Activated T-helper 9 cell treated with anti-CD3 and anti-CD28 coated beads, Interleukin-2, amount 50 U/mL, for 16 hours (primary cell): ENCODE results near the gene DPH5.
A peak's percentile ranks its signal among the peaks of the same experiment; 100 is the strongest.
"Not testable (repeated sequence)": the region's sequence is repeated elsewhere in the genome, so short reads cannot be mapped to it uniquely, and the experiment has no call there.

Experiments
- DNase-seq: peaks from one replicate; pipeline ENCODE4 v3.0.0-alpha.2; 2020; ENCODE audit warnings: low read depth

Gene DPH5

DNA sequence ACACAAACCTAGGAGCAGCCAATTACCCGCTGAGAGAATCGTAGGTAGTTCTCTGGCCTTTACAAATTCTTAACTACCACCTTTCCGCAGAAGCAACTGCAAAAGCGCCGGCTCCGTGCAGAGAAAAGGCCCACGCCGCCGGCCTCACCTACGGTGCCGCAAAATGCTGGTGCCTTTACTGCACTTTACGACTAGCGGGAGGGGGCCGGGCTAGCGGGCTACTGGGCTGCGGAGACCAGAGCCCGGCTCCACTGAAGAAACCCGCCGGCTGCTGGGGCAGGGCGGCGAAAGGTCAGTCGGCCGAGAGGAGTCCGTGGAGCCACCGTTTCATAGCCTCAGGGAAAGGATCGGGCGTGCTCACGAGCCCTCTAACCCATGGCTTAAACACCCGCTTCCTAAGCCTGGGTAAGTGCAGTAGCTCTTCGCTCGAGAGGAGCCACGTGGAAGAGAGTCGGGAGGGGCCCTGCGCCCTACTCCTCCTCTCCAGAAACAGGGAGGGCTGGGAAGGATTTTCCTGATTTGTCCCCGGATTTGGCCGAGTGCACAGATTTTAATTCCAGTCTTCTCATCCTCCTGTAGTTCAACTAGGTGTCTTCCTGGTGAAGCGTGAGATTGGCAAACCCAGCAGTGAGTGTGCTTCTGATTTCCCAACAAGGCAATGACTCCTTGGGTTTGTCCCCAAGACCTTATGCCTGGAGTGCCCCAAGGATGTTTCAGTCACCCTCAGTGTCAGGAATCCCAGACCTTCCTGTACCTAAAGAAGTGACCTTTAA, at the start of gene DPH5:
TSS of gene DPH5 (minus strand) at position 128 of the 773 bp plus-strand sequence. CDS start 341 bp downstream, outside the sequence.
- DNase-seq = peak; percentile 80

DNA sequence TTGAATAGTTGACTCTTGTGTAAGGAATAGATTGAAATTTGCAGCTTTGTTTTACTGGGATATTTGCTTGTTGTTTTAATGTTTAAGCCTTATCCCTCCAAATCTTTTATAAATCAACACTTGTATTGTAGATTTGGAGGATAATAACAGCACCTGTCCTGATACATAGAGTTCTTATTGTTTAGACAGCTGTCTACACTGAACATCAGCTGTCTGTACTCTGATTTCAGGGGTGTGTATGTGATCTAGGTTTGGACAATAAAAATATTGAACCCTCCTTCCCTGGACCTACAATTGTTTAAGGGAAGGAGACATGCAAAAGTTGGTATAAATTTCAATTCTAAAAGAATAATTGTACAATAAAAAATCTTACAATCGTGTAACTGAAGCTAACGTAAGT, 48.3 kb upstream of the DPH5 start:
- DNase-seq = no peak

DNA sequence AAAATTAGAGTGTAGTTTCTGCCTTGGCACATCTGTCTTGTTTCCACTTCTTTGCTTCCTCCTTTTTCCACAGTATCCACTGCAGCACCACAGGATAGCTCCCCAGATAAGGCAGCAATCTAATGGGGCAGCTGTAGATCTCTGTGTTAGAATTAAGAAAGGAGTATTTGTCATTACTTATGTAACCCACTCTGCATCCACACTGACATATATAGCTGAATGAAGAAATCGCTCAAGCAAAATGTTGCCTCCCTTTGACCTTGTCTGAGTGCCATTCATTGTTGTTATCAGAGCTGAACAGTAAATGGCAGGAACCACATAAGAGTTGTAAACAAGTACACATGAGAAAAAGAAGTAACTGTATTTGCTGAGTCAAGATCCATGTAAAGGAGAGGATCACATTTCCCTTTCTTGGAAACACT, 45.9 kb upstream of the DPH5 start:
- no peak for DNase-seq

- DNase-seq = no peak
These were observed 43.6 kb upstream of the DPH5 start for GRCh38 chr1:101069158-101069557.

GRCh38 chr1:101066937-101067335, 41.4 kb upstream of the DPH5 start:
- not testable (repeated sequence) for DNase-seq

DNA sequence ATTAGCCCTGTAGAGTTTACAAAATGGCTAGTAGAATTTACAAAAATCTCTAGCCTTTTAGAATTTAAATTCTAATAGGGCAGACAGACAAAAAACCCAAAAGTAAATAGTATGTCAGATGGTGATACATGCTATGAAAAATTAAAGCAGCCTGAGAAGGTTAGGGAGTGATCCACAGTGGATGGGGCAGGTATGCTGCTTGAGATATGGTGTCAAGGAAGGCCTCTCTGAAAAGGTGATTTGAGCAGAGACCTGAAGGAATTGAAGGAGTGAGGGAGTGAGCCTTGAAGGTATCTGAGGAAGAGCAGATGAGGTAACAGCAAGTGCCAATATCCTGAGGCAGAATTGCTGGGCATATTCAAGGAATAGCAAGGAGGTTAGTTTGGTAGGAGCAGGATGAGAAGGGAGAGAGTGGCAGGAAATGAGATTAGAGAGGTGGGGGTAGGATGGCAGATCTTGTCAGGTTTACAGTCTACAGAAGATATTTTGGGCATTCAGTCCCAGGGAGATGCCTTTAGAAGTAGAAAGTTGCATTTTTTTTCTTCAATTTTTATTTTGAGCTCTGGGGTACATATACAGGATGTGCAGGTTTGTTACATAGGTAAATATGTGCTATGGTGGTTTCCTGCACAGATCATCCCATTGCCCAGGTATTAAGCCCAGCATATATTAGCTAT, 40.8 kb upstream of the DPH5 start:
- DNase-seq = no peak

DNA sequence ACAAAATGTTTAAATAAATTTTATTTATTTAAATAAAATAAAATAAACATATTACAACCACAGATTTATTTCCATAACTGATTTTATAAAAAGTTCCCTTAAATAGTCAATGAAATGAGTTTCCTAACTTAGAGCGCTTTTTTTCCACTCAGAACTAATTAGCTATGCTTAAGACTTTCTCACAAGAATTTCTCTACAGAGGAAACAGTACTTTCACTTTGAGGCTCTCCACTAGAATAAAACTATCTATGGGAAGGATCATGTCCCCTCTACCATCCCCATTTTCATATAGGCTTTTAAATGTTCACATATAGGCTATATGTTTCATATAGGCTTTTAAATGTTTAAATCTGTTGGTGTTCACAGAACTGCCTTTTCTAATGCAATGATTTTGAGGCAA, 40.0 kb upstream of the DPH5 start:
- DNase-seq = no peak

DNA sequence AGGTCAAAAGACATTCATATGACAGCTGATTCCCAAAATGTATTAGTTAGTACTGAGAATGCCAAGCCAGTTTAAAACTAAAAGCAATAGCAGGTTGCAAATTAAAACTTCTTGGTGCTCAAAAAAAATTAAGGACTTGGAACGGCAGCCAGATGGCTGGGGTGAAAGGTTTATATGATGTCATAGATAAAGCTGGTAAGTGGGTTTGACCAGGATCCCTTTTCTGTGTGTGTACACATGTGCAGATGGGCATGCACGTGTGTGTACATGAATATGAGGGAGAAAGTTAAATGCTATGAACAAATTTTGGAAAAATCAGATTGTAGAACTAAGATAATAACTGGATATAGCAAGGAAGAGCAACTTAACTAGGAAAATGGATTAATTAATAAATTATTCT, 39.1 kb upstream of the DPH5 start:
- no peak for DNase-seq

DNA sequence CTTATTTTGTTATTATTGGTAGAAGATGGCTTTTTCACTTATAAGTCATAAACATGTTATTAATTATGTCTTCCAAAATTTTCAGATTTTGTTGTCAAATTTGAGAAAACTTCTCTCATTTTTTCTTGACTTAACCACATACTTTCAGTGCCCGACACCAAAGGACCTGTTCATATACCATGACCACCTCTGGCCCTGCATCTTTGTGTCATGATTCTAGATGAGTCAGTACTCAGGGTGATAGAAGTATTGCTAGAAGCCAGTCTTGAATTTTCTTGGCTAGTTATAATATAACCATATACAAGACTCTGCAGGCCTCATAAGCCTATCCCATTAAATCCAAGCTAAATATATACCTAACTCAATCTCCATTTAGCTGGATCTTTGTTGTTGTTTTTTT, 35.4 kb upstream of the DPH5 start:
- DNase-seq = no peak

DNA sequence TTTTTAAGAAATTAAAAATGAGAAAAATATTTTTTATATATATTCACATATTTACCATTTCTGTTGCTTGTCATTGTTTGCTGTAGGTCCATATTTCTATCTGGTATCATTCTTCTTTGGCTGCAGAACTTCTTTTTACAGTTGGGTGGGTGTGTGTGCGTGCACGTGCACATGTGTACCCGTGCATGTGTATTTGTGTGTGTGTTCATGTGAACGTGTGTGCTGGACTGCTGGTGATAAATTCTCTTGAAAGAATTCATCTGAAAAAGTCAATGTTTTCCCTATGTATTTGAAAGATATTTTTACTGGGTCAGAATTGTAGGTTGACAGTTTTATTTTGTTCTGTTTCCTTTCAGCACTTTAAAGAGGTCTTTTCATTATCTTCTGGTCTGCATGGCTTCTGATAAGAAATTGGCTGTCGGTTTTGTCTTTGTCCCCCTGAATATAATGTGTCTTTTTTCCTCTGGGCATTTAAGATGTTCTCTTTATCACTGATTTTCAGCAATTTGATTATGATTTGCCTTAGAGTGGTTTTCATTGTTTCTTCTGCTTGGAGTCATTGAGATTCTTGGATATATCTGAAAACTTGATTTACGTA, 34.5 kb upstream of the DPH5 start:
- no peak for DNase-seq

- no peak for DNase-seq
These were observed 30.0 kb upstream of the DPH5 start for GRCh38 chr1:101055623-101056022.

GRCh38 chr1:101051688-101052638, 26.4 kb upstream of the DPH5 start:
- no peak for DNase-seq

- DNase-seq = no peak
These were observed 25.3 kb upstream of the DPH5 start for GRCh38 chr1:101050869-101051268.

DNA sequence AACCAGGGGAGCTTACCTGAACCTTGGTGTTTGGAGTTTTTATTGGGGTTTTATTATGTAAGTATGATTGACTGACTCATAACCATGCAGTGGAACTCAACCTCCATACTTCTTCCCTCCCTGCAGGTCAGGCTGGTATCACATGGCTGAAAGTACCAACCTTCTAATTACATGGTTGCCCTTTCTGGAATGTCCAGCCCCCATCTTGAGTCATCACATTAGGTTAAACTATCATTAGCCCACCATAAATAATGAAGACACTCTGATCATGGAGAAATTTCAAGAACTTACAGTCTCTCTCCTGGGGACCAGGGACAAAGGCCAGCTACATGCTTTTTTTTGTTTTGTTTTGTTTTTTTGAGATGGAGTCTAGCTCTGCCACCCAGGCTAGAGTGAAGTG, 19.2 kb upstream of the DPH5 start:
- no peak for DNase-seq

- no peak for DNase-seq
These were observed 18.7 kb upstream of the DPH5 start for GRCh38 chr1:101044259-101044658.

GRCh38 chr1:101043776-101044175, 18.2 kb upstream of the DPH5 start:
- DNase-seq = no peak

GRCh38 chr1:101041300-101041699, 15.7 kb upstream of the DPH5 start:
- DNase-seq = no peak

DNA sequence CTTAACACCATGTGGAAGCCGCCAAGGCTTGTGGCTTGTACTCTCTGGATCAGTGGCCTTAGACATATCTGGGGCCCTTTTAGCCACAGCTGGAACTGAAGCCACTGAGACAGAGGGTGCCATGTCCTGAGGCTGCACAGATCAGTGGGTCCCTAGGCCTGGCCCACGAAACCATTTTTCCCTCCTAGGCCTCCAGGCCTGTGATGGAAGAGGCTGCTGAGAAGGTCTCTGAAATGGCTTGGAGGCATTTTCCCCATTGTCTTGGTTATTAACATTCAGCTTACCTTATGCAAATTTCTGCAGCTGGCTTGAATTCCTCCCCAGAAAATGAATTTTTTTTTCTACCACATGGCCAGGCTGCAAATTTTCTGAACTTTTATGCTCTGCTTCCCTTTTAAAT, 15.1 kb upstream of the DPH5 start:
- no peak for DNase-seq

DNA sequence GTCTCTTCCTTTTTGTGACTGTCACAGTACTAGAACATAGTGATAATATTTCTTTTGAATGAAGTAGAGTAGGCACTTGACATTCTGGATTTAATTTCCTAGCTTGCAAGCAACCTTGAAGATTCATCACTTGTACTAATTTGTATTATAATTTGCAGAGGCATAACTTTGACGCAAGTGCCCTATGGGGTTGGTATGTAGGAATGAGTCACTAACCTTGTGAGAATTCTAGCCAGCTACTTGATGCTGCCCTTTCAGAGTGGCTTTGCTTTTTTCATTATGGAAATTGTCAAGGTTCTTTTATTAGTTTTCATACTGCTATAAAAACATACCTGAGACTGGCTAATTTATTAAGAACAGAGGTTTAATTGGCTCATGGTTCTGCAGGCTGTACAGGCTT, 13.7 kb upstream of the DPH5 start:
- no peak for DNase-seq

DNA sequence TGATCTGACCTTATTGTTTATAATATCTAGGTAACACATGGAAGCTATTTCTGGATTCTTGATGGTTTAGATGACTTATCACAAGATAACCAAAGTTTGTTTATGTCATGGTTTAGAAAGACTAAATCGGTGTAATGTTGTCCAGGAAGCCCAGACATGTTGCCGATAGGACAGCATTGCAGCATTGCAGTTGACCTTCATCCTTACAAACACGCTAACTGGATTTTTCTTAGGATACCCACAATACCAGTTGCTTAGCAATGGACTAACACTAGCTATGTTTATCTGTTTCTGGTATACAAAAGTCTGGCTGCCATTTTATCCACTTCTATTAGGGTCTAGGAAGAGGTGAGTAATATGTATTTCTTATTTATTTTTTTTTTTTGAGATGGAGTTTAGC, 11.7 kb upstream of the DPH5 start:
- no peak for DNase-seq

DNA sequence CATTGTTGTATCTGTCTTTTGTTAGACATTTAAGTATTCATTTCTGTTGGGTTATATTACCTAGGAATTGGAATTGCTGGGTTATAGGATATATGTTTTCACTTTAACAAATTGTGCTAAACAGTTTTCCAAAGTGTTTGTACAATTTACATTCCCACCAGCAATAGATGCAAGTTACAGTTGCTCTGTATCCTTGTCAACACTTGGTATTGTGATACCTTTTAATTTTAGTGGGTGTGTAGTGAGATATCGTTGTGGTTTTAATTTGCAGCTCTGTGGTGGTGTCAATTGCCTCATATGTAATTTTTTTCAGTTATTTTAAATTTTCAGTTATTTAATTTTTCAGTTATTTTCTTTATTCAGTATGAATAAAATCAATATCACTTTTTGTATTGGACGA, 7.4 kb upstream of the DPH5 start:
- no peak for DNase-seq

GRCh38 chr1:101032129-101032528, 6.5 kb upstream of the DPH5 start:
- DNase-seq = not testable (repeated sequence)
